HepG2 (cell line): ENCODE results near the gene LMX1B. TPM values are rescaled to one million over a fixed set of nuclear protein-coding genes. Genes with fewer than 3 reads are reported as not detected.

Experiments
- ATAC-seq: fragments of 200-7000 bp; cut with Tn5 transposase; 3 replicates; pipeline ENCODE4 v1.9.1; 2020; ENCODE audit warnings: mild to moderate bottlenecking, moderate library complexity
- BruUV-seq: library from RNA; stranded (reverse); fragments of 400-500 nt; replicated peaks from 2 replicates; lab custom pipeline; 2021; lab: Mats Ljungman, UMichigan
- CTCF ChIA-PET: fragments of 300-600 bp; formaldehyde crosslinking; extraction: SDS; loops from one replicate; lab custom pipeline; 2021; ENCODE audit warnings: low total read pairs, inconsistent platforms, low intra/inter-chr PET ratio; lab: Yijun Ruan, JAX
- POLR2A ChIA-PET: fragments of 350-600 bp; sonication (Branson Sonifier 250); formaldehyde crosslinking; loops from one replicate; lab custom pipeline; 2020; ENCODE audit warnings: antibody characterized with exemption, inconsistent platforms; lab: Yijun Ruan, JAX
- DNase-seq: peaks from one replicate; pipeline ENCODE4 v3.0.0-alpha.2; 2015; ENCODE audit warnings: low spot score
- FAIRE-seq: peaks from 3 replicates; lab custom pipeline; 2011; peaks lifted over from hg19 to GRCh38; lab: Jason Lieb, UNC
- H2AFZ ChIP-seq: one replicate; pipeline ENCODE4 v1.6.1; 2011; ENCODE audit warnings: low read length, inconsistent platforms
- H3K27ac ChIP-seq: fragments of 300-600 bp; 3 replicates; pipeline ENCODE4 v1.8.0; 2011; ENCODE audit warnings: mixed run types, mild to moderate bottlenecking, mixed read lengths, low read length, inconsistent platforms; ENCODE audit not compliant: insufficient read depth; ENCODE audit errors: extremely low read length
- H3K27me3 ChIP-seq, 2 experiments: fragments of 200-600 bp in 1 of 2; 2 replicates in 1 of 2; 3 replicates in 1 of 2; pipeline versions ENCODE4 v1.6.0 to v1.8.0; 2011; ENCODE audit warnings: low read length in 2 of 2, mild to moderate bottlenecking in 2 of 2, moderate library complexity in 2 of 2, inconsistent platforms in 1 of 2; ENCODE audit not compliant: insufficient read depth in 2 of 2, control insufficient read depth in 1 of 2
- H3K36me3 ChIP-seq, 2 experiments: fragments of 200-600 bp in 1 of 2; replicated peaks in 1 of 2; 2 replicates in 1 of 2; 3 replicates in 1 of 2; pipeline versions ENCODE4 v1.5.1 to v1.8.0; 2011; ENCODE audit warnings: low read length in 2 of 2, inconsistent platforms in 1 of 2; ENCODE audit not compliant: insufficient read depth in 2 of 2, control insufficient read depth in 1 of 2
- H3K4me1 ChIP-seq: 2 replicates; pipeline ENCODE4 v1.5.1; 2012; ENCODE audit warnings: low read length, inconsistent platforms; ENCODE audit not compliant: insufficient read depth
- H3K4me2 ChIP-seq: 2 replicates; pipeline ENCODE4 v1.6.0; 2011; ENCODE audit warnings: low read depth, low read length, inconsistent platforms
- H3K4me3 ChIP-seq, 3 experiments: fragments of 200-600 bp in 1 of 3; sonication (generic), shearing (Covaris generic) in 1 of 3; replicated peaks in 1 of 3; 2 replicates each; pipeline ENCODE4 v1.5.1; 2011 to 2016; ENCODE audit warnings: low read length in 3 of 3, inconsistent platforms in 2 of 3, low read depth in 2 of 3, mild to moderate bottlenecking in 2 of 3, control low read depth in 1 of 3, mixed read lengths in 1 of 3; ENCODE audit not compliant: insufficient read depth in 1 of 3
- H3K79me2 ChIP-seq: one replicate; pipeline ENCODE4 v1.6.1; 2011; ENCODE audit warnings: low read length, inconsistent platforms; ENCODE audit not compliant: insufficient read depth
- H3K9ac ChIP-seq: 2 replicates; pipeline ENCODE4 v1.6.0; 2011; ENCODE audit warnings: mild to moderate bottlenecking, low read depth, low read length, inconsistent platforms; ENCODE audit not compliant: insufficient read depth
- H3K9me3 ChIP-seq: 2 replicates; pipeline ENCODE4 v1.5.1; 2012; ENCODE audit warnings: mild to moderate bottlenecking, low read length
- H4K20me1 ChIP-seq: 2 replicates; pipeline ENCODE4 v1.6.0; 2011; ENCODE audit warnings: inconsistent platforms, mild to moderate bottlenecking, low read length, moderate library complexity; ENCODE audit not compliant: insufficient read depth
- ATF1 ChIP-seq: IDR thresholded peaks from 2 replicates; pipeline ENCODE4 v1.6.1; 2016; ENCODE audit warnings: mild to moderate bottlenecking, control low read depth
- DNMT3B ChIP-seq: conservative IDR thresholded peaks from 2 replicates; pipeline ENCODE4 v1.6.1; 2016; ENCODE audit warnings: missing biosample characterization, control low read depth
- EEA1 ChIP-seq: sonication (generic); formaldehyde crosslinking; IDR thresholded peaks from 2 replicates; pipeline ENCODE4 v1.5.1; 2020; ENCODE audit warnings: mild to moderate bottlenecking, missing genetic modification reagents, borderline replicate concordance
- ETS1 ChIP-seq: sonication (generic); formaldehyde crosslinking; IDR thresholded peaks from 2 replicates; pipeline ENCODE4 v1.4.0; 2020; ENCODE audit warnings: missing genetic modification reagents
- JDP2 ChIP-seq: sonication (generic); formaldehyde crosslinking; IDR thresholded peaks from 2 replicates; pipeline ENCODE4 v1.8.1; 2022; ENCODE audit warnings: missing genetic modification reagents, borderline replicate concordance
- MED13 ChIP-seq: sonication (generic); formaldehyde crosslinking; IDR thresholded peaks from 2 replicates; pipeline ENCODE4 v1.5.0; 2020; ENCODE audit warnings: missing genetic modification reagents
- MED8 ChIP-seq: sonication (generic); formaldehyde crosslinking; IDR thresholded peaks from 2 replicates; pipeline ENCODE4 v1.8.1; 2023; ENCODE audit warnings: mild to moderate bottlenecking, missing genetic modification reagents; ENCODE audit not compliant: insufficient replicate concordance
- MLX ChIP-seq: IDR thresholded peaks from 2 replicates; pipeline ENCODE4 v1.6.1; 2016
- NR1H2 ChIP-seq: sonication (generic); formaldehyde crosslinking; IDR thresholded peaks from 2 replicates; pipeline ENCODE4 v1.8.1; 2022; ENCODE audit warnings: low read depth, missing genetic modification reagents, borderline replicate concordance
- PAF1 ChIP-seq: IDR thresholded peaks from 2 replicates; pipeline ENCODE4 v1.6.1; 2016; ENCODE audit warnings: missing genetic modification reagents, missing compliant biosample characterization
- PCBP1 ChIP-seq: fragments of 200-400 bp; formaldehyde crosslinking; IDR thresholded peaks from 2 replicates; pipeline ENCODE4 v1.6.1; 2017; ENCODE audit warnings: mild to moderate bottlenecking, low read depth, low read length, borderline replicate concordance
- TEAD3 ChIP-seq: optimal IDR thresholded peaks from 2 replicates; pipeline ENCODE3; 2016; ENCODE audit warnings: borderline replicate concordance
- U2AF1 ChIP-seq: fragments of 200-400 bp; formaldehyde crosslinking; optimal IDR thresholded peaks from 2 replicates; pipeline ENCODE3; 2017; ENCODE audit warnings: mild to moderate bottlenecking, low read depth, low read length
- ZEB1 ChIP-seq: IDR thresholded peaks from 2 replicates; pipeline ENCODE4 v1.6.1; 2012; ENCODE audit warnings: mild to moderate bottlenecking, low read depth, inconsistent platforms; ENCODE audit not compliant: insufficient replicate concordance
- ZNF205 ChIP-seq: IDR thresholded peaks from 2 replicates; pipeline ENCODE4 v1.6.1; 2018; ENCODE audit warnings: missing biosample characterization, missing genetic modification reagents
- ZNF567 ChIP-seq: sonication (generic); formaldehyde crosslinking; IDR thresholded peaks from 2 replicates; pipeline ENCODE4 v1.8.1; 2023; ENCODE audit warnings: mild to moderate bottlenecking, missing genetic modification reagents, borderline replicate concordance
- ZNF629 ChIP-seq: sonication (generic); formaldehyde crosslinking; conservative IDR thresholded peaks from 2 replicates; pipeline ENCODE4 v1.5.0; 2020; ENCODE audit warnings: missing genetic modification reagents
- ZNF7 ChIP-seq: IDR thresholded peaks from 2 replicates; pipeline ENCODE4 v1.6.1; 2016; ENCODE audit warnings: missing biosample characterization, missing genetic modification reagents
- ZNF773 ChIP-seq: sonication (generic); formaldehyde crosslinking; IDR thresholded peaks from 2 replicates; pipeline ENCODE4 v1.4.0; 2020; ENCODE audit warnings: missing genetic modification reagents, borderline replicate concordance
- ZNF83 ChIP-seq: sonication (generic); formaldehyde crosslinking; IDR thresholded peaks from 2 replicates; pipeline ENCODE4 v1.4.0; 2020; ENCODE audit warnings: missing genetic modification reagents, mild to moderate bottlenecking, borderline replicate concordance
- ZSCAN22 ChIP-seq: sonication (generic); formaldehyde crosslinking; IDR thresholded peaks from 2 replicates; pipeline ENCODE4 v1.4.0; 2020; ENCODE audit warnings: mild to moderate bottlenecking, missing genetic modification reagents
- WGBS: methylation state at CpG from one replicate; pipeline ENCODE4 v1.1.6; 2017; ENCODE audit warnings: low lambda C conversion rate; 5-methylcytosine and 5-hydroxymethylcytosine counted together
- in situ Hi-C: cut with HindIII; loops from 2 replicates; pipeline ENCODE4 v1.10.0; 2017; ENCODE audit warnings: low pct_unique_long_range_greater_than_20kb; ENCODE audit not compliant: extremely low pct_ligation_motif_present
- intact Hi-C: fragments of 100-400 bp; cut with micrococcal nuclease; formaldehyde crosslinking; loops from one replicate; pipeline ENCODE4 v1.10.0; 2022; ENCODE audit not compliant: unreplicated experiment
- polyA plus RNA-seq, 8 experiments: library from polyadenylated mRNA; depleted of rRNA in 3 of 8; stranded (reverse) in 7 of 8; unstranded in 1 of 8; fragments of >200 nt; fragmentation: Illumina TruSeq in 4 of 8; extraction: Trizol in 4 of 8; gene quantifications; 2 replicates each; pipeline versions ENCODE4 v1.2.1 to v1.2.3, GENCODE V29; 2011 to 2016; ENCODE audit warnings: low read depth in 4 of 8, missing spikeins in 1 of 8, mixed read lengths in 1 of 8; ENCODE audit not compliant: insufficient read depth in 1 of 8
- total RNA-seq, 5 experiments: library from RNA; depleted of rRNA; stranded (reverse); fragments of >200 nt; fragmentation: Illumina TruSeq; extraction: Trizol; gene quantifications; 2 replicates each; pipeline ENCODE4 v1.2.3, GENCODE V29; 2016; ENCODE audit warnings: low read depth in 1 of 5

Gene LMX1B
- total and polyA plus RNA-seq, 2 of the 13 experiments (the other 11 are each of a cell fraction or from before 2014, with no cell fraction given) = not detected

GRCh38 chr9:126667190-126668055 lies 53.7 kb downstream of the LMX1B start:
- ATAC-seq (no peak), FAIRE-seq (no peak)
- H3K4me2 ChIP-seq = no peak overlapping the region

GRCh38 chr9:126668058-126668457 lies 54.3 kb downstream of the LMX1B start:
- WGBS = 0% methylated on average over 1 of the region's 3 CpGs
- in situ Hi-C loops (no loop called here), intact Hi-C loops (no loop called here)
- DNase-seq (no peak), ATAC-seq (no peak), FAIRE-seq (no peak)
- Histone ChIP-seq H3K4me2 (no peak overlapping the region), H3K79me2 (no peaks in the 10 kb centered on the region), H3K9ac (no peak overlapping the region), H2AFZ (no peak overlapping the region), H3K36me3 (no peaks in the 10 kb centered on the region), H3K4me1 (no peaks in the 10 kb centered on the region), H3K27ac (no peak overlapping the region), H3K27me3 (peaks cover 9 to 66% of the 10 kb centered on the region in 2 experiments), H4K20me1 (no peaks in the 10 kb centered on the region), H3K4me3 (no peak overlapping the region), H3K9me3 (no peaks in the 10 kb centered on the region)
- BruUV-seq = no TSS peak
- POLR2A ChIA-PET = no interaction called here
- CTCF ChIA-PET = no interaction called here
- TF ChIP-seq ZSCAN22 = no peak
- no peak for TF ChIP-seq U2AF1
- TF ChIP-seq ZNF7 (CRISPR knock-in tag) = no peak
- no peak for TF ChIP-seq MED8 (CRISPR knock-in tag)
- no peak for TF ChIP-seq ZEB1
- no peak for TF ChIP-seq TEAD3
- no peak for TF ChIP-seq ZNF773 (CRISPR knock-in tag)
- no peak for TF ChIP-seq NR1H2 (CRISPR knock-in tag)
- TF ChIP-seq MLX = no peak
- TF ChIP-seq ZNF205 (CRISPR knock-in tag) = no peak
- no peak for TF ChIP-seq MED13
- TF ChIP-seq DNMT3B (CRISPR knock-in tag) = no peak
- TF ChIP-seq ETS1 (CRISPR knock-in tag) = no peak
- no peak for TF ChIP-seq ZNF83 (CRISPR knock-in tag)
- no peak for TF ChIP-seq ZNF567 (CRISPR knock-in tag)
- TF ChIP-seq JDP2 (CRISPR knock-in tag) = no peak
- no peak for TF ChIP-seq EEA1 (CRISPR knock-in tag)

More at GRCh38 chr9:126667190-126668055, 53.7 kb downstream of the LMX1B start:
- WGBS = 6% methylated on average over 14 of the region's 15 CpGs
- ChIA-PET CTCF (no interaction called here), POLR2A (no interaction called here)
- Histone ChIP-seq H2AFZ (no peak overlapping the region), H3K79me2 (no peaks in the 10 kb centered on the region), H3K9me3 (no peaks in the 10 kb centered on the region), H3K9ac (no peak overlapping the region), H3K36me3 (no peaks in the 10 kb centered on the region), H4K20me1 (no peaks in the 10 kb centered on the region), H3K27me3 (peaks cover 7 to 63% of the 10 kb centered on the region in 2 experiments), H3K4me3 (no peak overlapping the region), H3K27ac (no peak overlapping the region), H3K4me1 (peaks cover 3% of the 10 kb centered on the region; the same call in 1 of the 2 replicates)
- intact Hi-C loops = no loop called here
- BruUV-seq = no TSS peak
- DNase-seq = no peak
- TF ChIP-seq ZNF629 (CRISPR knock-in tag) = peak; percentile 78
- TF ChIP-seq PAF1 (CRISPR knock-in tag) = no peak
- no peak for TF ChIP-seq PCBP1
- no peak for TF ChIP-seq ATF1 (CRISPR knock-in tag)
- in situ Hi-C loops = no loop called here
